Epithelial cell of esophagus (primary cell): ENCODE results near the gene ELMOD3.
A peak's percentile ranks its signal among the peaks of the same experiment; 100 is the strongest.
"Not testable (repeated sequence)": the region's sequence is repeated elsewhere in the genome, so short reads cannot be mapped to it uniquely, and the experiment has no call there.

ENCODE experiments used
- DNase-seq: peaks from one replicate; pipeline ENCODE4 v3.0.0; 2010; ENCODE audit warnings: low read depth
- H3K4me3 ChIP-seq: 2 replicates; pipeline ENCODE4 v1.5.1; 2011; ENCODE audit warnings: mild to moderate bottlenecking, low read length, control low read depth
- TF ChIP-seq, protein P1 (sequence below): IDR thresholded peaks from 2 replicates; pipeline ENCODE4 v1.5.1; 2011; ENCODE audit warnings: low read depth, mild to moderate bottlenecking, low read length, control low read depth, inconsistent platforms; ENCODE audit not compliant: insufficient read depth; ENCODE audit errors: missing control alignments

Gene ELMOD3

DNA sequence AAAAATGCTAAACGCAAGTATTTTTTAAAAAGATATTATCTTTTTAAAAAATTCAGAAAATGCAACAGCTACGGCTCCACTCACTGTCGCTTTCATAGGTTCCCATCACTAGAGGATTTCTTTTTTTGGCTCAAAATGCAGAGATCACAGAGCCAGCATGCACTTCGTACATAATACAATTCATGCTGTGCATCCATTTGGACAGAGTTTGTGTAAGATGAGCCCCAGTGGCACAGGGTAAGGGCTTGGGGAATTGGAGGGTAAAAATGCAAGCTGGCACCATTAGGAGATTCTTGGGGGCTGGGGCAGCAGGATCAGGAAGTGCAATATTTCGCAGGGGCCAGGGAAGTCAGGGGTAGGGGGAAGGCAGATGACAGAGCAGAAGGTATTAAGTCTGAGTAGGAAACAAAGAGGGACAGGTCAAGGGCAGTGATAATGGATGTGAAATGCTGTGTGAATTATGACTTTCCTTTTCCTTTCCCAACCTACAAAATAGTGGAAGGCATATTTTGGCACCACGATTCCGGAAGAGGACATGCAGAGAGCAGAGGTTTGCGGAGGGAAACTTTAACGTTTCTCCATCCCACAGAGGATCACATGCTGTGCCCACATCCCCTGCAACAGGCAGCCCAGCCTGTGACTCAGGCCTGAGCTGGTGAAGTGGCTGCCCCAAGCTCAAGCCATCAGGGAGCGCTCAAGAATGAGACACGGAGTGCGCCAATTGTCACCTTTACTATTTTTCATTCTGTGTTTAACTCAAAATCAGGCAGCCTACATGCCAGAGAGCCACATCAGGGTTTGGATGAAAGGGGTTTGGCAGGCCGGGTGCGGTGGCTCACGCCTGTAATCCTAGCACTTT lies 50.9 kb downstream of the ELMOD3 start:
- H3K4me3 ChIP-seq = no peak overlapping the region
- DNase-seq = no peak
- TF ChIP-seq, protein P1, sequence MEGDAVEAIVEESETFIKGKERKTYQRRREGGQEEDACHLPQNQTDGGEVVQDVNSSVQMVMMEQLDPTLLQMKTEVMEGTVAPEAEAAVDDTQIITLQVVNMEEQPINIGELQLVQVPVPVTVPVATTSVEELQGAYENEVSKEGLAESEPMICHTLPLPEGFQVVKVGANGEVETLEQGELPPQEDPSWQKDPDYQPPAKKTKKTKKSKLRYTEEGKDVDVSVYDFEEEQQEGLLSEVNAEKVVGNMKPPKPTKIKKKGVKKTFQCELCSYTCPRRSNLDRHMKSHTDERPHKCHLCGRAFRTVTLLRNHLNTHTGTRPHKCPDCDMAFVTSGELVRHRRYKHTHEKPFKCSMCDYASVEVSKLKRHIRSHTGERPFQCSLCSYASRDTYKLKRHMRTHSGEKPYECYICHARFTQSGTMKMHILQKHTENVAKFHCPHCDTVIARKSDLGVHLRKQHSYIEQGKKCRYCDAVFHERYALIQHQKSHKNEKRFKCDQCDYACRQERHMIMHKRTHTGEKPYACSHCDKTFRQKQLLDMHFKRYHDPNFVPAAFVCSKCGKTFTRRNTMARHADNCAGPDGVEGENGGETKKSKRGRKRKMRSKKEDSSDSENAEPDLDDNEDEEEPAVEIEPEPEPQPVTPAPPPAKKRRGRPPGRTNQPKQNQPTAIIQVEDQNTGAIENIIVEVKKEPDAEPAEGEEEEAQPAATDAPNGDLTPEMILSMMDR = no peak

DNA sequence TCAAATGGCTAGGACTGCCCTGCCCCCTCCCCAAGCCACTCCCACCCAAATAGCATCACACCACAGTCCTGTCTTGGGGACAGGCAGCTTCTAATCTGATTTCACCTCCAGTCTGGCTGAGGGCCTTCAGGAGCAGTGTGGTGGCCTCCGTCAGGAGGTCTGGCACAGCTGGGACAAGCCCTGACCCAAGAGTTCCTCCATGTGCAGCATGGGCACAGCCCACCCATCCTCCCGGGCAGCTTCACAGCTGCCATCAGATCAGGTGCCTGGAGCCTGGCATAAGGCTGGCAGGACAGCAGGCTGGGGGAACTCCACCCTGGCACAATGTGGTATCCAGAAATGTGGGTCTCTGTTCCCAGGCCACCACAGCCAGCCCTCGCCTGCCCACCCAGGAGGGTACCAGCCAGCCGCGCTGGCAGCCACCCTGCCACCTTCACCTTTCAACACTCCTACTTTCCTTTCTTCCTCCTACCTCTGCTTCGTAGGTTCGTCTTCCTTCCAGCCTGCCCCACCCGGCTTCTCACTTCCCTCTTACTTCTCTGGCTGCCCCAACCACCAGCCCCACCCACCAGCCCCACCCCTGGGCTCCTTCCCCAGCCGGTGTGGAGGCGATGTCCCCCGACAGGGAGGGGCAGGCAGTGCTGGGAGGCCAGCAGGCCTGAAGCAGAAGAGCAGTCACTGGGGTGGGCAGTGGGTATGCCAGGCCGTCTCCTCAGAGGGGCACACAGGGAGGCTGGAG lies 55.4 kb downstream of the ELMOD3 start, which contains the start of gene CAPG:
TSS of gene CAPG (minus strand) at position 522 of the 739 bp plus-strand sequence. CDS start 8,221 bp downstream, outside the sequence.
- H3K4me3 ChIP-seq = peak within 1 kb of the TSS; percentile 27
- TF ChIP-seq, protein P1 = no peak
- DNase-seq = peak; percentile 70

DNA sequence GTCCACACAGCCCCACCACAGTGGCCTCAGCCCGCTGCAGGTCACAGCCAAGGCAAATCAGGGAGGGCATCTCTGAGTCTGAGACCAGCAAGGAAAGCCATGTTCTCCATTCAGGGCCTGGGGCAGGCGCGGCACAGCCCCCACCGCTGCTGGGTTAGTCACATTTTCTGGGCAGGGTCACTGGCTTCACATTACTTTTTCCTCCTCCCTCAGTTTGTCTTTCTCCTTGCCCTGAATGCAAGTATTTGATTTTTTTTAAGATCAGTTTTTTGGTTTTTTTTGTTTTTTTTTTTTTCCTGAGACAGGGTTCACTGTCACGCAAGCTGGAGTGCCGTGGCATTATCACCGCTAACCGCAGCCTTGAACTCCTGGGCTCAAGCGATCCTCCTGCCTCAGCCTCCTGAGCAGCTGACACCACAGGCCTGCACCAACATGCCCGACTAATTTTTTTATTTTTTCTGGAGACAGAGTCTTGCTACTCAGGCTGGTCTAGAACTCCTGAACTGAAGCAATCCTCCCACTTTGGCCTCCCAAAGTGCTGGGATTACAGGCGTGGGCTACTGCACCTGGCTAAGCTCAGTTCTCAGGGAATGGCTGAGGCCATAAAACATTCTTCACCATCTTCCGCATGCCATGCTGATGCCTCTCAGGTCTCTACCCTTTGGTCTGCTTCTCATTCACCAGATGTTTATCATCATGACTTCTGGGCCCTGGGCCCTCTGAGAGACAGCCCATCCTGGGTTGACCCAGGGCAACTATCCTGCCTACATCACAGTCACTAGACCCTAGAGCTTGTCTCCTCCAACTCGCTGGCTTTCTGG lies 56.2 kb downstream of the ELMOD3 start:
- TF ChIP-seq, protein P1 = no peak
- no peak overlapping the region for H3K4me3 ChIP-seq
- peak; percentile 51 for DNase-seq

GRCh38 chr2:85411405-85411748 lies 56.8 kb downstream of the ELMOD3 start:
- TF ChIP-seq, protein P1 = no peak
- DNase-seq = no peak
- H3K4me3 ChIP-seq = no peak overlapping the region

GRCh38 chr2:85413592-85414420 lies 59.2 kb downstream of the ELMOD3 start:
- peak overlapping the region; percentile 66 for H3K4me3 ChIP-seq
- DNase-seq = peak; percentile 71
- TF ChIP-seq, protein P1 = no peak

DNA sequence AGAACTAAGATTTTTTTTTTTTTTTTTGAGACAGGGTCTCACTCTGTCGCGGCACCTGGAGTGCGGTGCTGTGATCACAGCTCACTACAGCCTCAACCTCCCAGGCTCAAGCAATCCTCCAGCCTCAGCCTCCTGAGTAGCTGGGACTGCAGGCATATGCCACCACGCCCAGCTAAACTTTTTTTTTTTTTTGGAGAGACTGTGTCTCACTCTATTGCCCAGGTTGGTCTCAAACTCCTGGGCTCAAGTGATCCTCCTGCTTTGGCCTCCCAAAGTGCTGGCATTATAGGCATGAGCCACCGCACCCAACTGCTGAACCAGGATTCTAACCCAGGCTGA lies 59.8 kb downstream of the ELMOD3 start:
- not testable (repeated sequence) for DNase-seq, H3K4me3 ChIP-seq
